ENCODE results near the gene HEBP1. TPM values are rescaled to one million over a fixed set of nuclear protein-coding genes. Genes with fewer than 3 reads are reported as not detected.
A peak's percentile ranks its signal among the peaks of the same experiment; 100 is the strongest.

Gene HEBP1
- total RNA-seq, 2 experiments from 2014 or later = 13.9 to 17.6 TPM

- H3K36me3 Mint-ChIP-seq = peaks cover 40% of the 10 kb centered on the region
- peak; percentile 36 for ATAC-seq (ENCODE audit: low read depth)
Measured at GRCh38 chr12:12975322-12976077, 24.6 kb downstream of the HEBP1 start.

DNA sequence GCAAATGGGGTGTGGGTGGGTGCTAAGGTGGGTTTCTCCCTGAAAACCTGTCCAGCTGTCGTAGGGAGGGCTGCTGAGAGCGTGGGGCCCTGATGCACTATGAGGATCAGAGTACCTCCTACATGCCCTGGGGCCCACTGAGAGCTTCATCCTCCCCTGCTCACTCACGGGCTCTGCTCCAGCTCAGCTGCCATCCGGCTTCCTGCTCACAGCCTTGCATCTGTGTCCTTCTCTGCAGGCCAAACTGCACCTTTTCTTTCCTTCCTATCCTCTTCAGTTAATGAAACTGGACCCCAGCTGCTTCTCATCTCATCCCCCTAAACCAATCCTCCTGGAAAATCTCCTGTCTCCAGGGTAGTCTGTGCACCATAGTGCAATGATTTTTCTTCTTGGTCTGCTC, 25.9 kb downstream of the HEBP1 start:
- no peaks in the 10 kb centered on the region for H3K27me3 Mint-ChIP-seq

More at GRCh38 chr12:12975322-12976077, 24.6 kb downstream of the HEBP1 start:
- no peak overlapping the region for H3K27ac Mint-ChIP-seq
- no peak for DNase-seq
- no peaks in the 10 kb centered on the region for H3K27me3 Mint-ChIP-seq
- peaks cover 5% of the 10 kb centered on the region for H3K4me1 Mint-ChIP-seq
- H3K9me3 Mint-ChIP-seq = peaks cover 8% of the 10 kb centered on the region
- no peak overlapping the region for H3K4me3 Mint-ChIP-seq
- POLR2A ChIA-PET = interaction anchor here (1.1 kb wide), 1 partner anchor 14 kb away, joined by 3 read pairs; no protein-coding TSS in a partner anchor

GRCh38 chr12:12973019-12973418, 27.0 kb downstream of the HEBP1 start:
- peaks cover 8% of the 10 kb centered on the region for H3K9me3 Mint-ChIP-seq
- POLR2A ChIA-PET = no interaction called here
- peaks cover 43% of the 10 kb centered on the region for H3K36me3 Mint-ChIP-seq
- no peak for ATAC-seq (ENCODE audit: low read depth)
- H3K27ac Mint-ChIP-seq = no peak overlapping the region
- H3K4me1 Mint-ChIP-seq = peaks cover 5% of the 10 kb centered on the region
- no peaks in the 10 kb centered on the region for H3K27me3 Mint-ChIP-seq
- no peak overlapping the region for H3K4me3 Mint-ChIP-seq
- DNase-seq = no peak

More for the DNA sequence above, 25.9 kb downstream of the HEBP1 start:
- no peak overlapping the region for H3K4me3 Mint-ChIP-seq
- peaks cover 8% of the 10 kb centered on the region for H3K9me3 Mint-ChIP-seq
- DNase-seq = no peak
- peaks cover 40% of the 10 kb centered on the region for H3K36me3 Mint-ChIP-seq
- ATAC-seq (ENCODE audit: low read depth) = no peak
- POLR2A ChIA-PET = no interaction called here
- peaks cover 5% of the 10 kb centered on the region for H3K4me1 Mint-ChIP-seq
- peak overlapping the region; percentile 20 for H3K27ac Mint-ChIP-seq

GRCh38 chr12:12965836-12966235, 34.2 kb downstream of the HEBP1 start:
- Mint-ChIP-seq H3K4me3 (no peak overlapping the region), H3K9me3 (peaks cover 9% of the 10 kb centered on the region), H3K27ac (no peak overlapping the region), H3K4me1 (peaks cover 13% of the 10 kb centered on the region), H3K27me3 (no peaks in the 10 kb centered on the region), H3K36me3 (peaks cover 15% of the 10 kb centered on the region)
- ATAC-seq (ENCODE audit: low read depth) (no peak), DNase-seq (no peak)
- POLR2A ChIA-PET = no interaction called here

GRCh38 chr12:12964255-12964654, 35.8 kb downstream of the HEBP1 start:
- Mint-ChIP-seq H3K9me3 (peaks cover 9% of the 10 kb centered on the region), H3K27ac (peak overlapping the region; percentile 80), H3K36me3 (peaks cover 13% of the 10 kb centered on the region), H3K4me3 (peak overlapping the region; percentile 17), H3K27me3 (no peaks in the 10 kb centered on the region), H3K4me1 (peaks cover 13% of the 10 kb centered on the region)
- DNase-seq = no peak
- ATAC-seq (ENCODE audit: low read depth) = peak; percentile 77
- POLR2A ChIA-PET = no interaction called here

GRCh38 chr12:12960639-12961209, 39.3 kb downstream of the HEBP1 start:
- H3K4me1 Mint-ChIP-seq = peaks cover 13% of the 10 kb centered on the region
- DNase-seq (no peak), ATAC-seq (ENCODE audit: low read depth) (no peak)
- H3K27ac Mint-ChIP-seq = no peak overlapping the region
- H3K36me3 Mint-ChIP-seq = peaks cover 10% of the 10 kb centered on the region
- no peak overlapping the region for H3K4me3 Mint-ChIP-seq
- H3K9me3 Mint-ChIP-seq = peaks cover 9% of the 10 kb centered on the region
- peaks cover 4% of the 10 kb centered on the region for H3K27me3 Mint-ChIP-seq
- POLR2A ChIA-PET = no interaction called here

DNA sequence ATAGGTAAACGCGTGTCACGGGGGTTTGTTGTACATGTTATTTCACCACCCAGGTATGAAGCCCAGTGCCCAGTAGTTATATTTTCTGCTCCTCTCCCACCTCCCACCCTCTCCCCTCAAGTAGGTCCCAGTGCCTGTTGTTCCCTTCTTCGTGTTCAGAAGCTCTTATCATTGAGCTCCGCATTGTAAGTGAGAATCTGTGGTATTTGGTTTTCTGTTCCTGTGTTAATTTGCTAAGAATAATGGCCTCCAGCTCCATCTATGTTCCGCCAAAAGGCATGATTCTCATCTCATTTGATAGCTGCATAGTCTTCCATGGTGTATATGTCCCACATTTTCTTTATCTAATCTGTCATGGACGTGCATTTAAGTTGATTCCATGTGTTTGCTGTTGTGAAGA, 41.2 kb downstream of the HEBP1 start:
- DNase-seq (no peak), ATAC-seq (ENCODE audit: low read depth) (no peak)
- Mint-ChIP-seq H3K9me3 (peaks cover 3% of the 10 kb centered on the region), H3K4me3 (no peak overlapping the region), H3K27me3 (peaks cover 4% of the 10 kb centered on the region), H3K4me1 (peaks cover 6% of the 10 kb centered on the region), H3K27ac (no peak overlapping the region), H3K36me3 (peaks cover 5% of the 10 kb centered on the region)
- POLR2A ChIA-PET = no interaction called here

DNA sequence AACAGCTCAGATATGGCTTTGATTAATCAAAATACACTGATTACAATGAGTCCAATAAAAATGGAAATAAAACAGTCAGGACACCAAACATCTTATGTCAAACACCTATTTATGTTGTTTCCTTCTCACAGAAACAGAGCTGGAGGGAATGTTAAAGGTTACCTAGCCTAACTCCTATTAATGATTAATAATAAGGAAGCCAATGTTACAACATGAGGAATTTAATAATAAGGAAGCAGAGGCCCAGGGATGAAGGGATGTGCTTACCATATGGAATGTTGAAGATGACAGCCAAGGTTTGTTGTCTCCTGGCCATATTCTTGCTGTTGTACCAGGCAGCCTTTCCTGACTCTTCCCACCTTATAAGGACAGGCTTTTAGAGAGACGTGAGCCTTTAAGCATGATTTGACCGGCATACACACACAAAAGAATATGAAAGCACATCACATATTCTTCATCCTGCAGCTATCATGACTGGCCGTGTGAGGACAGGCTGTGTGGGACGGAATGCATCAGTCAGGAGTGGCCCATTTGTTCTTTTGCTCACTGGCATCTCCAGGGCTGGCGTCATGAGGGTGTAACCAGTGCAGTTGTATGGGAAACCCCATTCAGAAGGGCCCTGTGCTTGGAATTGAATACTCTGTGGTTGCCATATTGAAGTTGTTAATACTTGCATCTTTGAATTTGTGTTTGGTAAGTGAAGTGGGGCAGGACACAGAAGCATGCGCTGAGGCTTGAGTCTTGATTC, 45.0 kb downstream of the HEBP1 start:
- DNase-seq (no peak), ATAC-seq (ENCODE audit: low read depth) (no peak)
- no peaks in the 10 kb centered on the region for H3K36me3 Mint-ChIP-seq
- POLR2A ChIA-PET = no interaction called here
- no peaks in the 10 kb centered on the region for H3K4me1 Mint-ChIP-seq
- H3K27ac Mint-ChIP-seq = no peak overlapping the region
- H3K4me3 Mint-ChIP-seq = no peak overlapping the region
- peaks cover 4% of the 10 kb centered on the region for H3K27me3 Mint-ChIP-seq
- H3K9me3 Mint-ChIP-seq = no peaks in the 10 kb centered on the region

- ATAC-seq (ENCODE audit: low read depth) = no peak
- no peaks in the 10 kb centered on the region for H3K9me3 Mint-ChIP-seq
- DNase-seq = no peak
- H3K4me3 Mint-ChIP-seq = no peak overlapping the region
- peaks cover 4% of the 10 kb centered on the region for H3K27me3 Mint-ChIP-seq
- no peaks in the 10 kb centered on the region for H3K4me1 Mint-ChIP-seq
- no peak overlapping the region for H3K27ac Mint-ChIP-seq
- POLR2A ChIA-PET = no interaction called here
- no peaks in the 10 kb centered on the region for H3K36me3 Mint-ChIP-seq
Measured at GRCh38 chr12:12954356-12954755, 45.7 kb downstream of the HEBP1 start.

- H3K4me3 Mint-ChIP-seq = no peak within 1 kb of the TSS
- H3K27ac Mint-ChIP-seq = no peak within 1 kb of the TSS
- H3K36me3 Mint-ChIP-seq = no peaks in the 10 kb centered on the region
- H3K4me1 Mint-ChIP-seq = no peaks in the 10 kb centered on the region
- POLR2A ChIA-PET = no interaction called here
- ATAC-seq (ENCODE audit: low read depth) (no peak), DNase-seq (no peak)
- H3K27me3 Mint-ChIP-seq = peaks cover 4% of the 10 kb centered on the region
- no peaks in the 10 kb centered on the region for H3K9me3 Mint-ChIP-seq
Measured at GRCh38 chr12:12952036-12952435, 48.0 kb downstream of the HEBP1 start, which contains the start of gene GPRC5D. TSS of gene GPRC5D (minus strand) at chr12:12952170. CDS start at chr12:12950384, 1,786 bp downstream.

- Mint-ChIP-seq H3K36me3 (no peaks in the 10 kb centered on the region), H3K27ac (no peak overlapping the region), H3K9me3 (no peaks in the 10 kb centered on the region), H3K27me3 (peaks cover 4% of the 10 kb centered on the region), H3K4me1 (no peaks in the 10 kb centered on the region), H3K4me3 (no peak overlapping the region)
- DNase-seq = no peak
- no peak for ATAC-seq (ENCODE audit: low read depth)
- POLR2A ChIA-PET = no interaction called here
Measured at GRCh38 chr12:12951504-12951903, 48.6 kb downstream of the HEBP1 start.

DNA sequence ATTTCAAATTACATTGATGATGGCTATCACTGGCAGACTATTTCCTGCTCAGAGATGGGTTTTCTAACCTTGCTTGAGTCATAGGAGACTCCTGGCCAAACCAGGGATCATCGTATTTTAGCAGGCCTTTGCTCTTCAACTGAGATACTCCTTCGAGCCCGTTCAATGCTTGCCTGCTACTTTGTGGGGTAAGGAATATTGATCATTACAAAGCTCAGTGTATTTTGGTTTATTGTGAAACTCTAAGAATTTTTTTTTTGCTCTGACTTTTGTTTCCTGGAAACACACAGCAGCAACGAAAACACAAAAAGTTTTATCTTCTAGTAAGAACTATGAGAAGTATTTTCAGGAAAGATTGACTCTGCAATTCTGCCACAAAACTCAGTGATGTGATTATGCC, 52.2 kb downstream of the HEBP1 start:
- no peaks in the 10 kb centered on the region for H3K4me1 Mint-ChIP-seq
- H3K27me3 Mint-ChIP-seq = peaks cover 11% of the 10 kb centered on the region
- DNase-seq (no peak), ATAC-seq (ENCODE audit: low read depth) (no peak)
- no peak overlapping the region for H3K4me3 Mint-ChIP-seq
- POLR2A ChIA-PET = no interaction called here
- no peaks in the 10 kb centered on the region for H3K9me3 Mint-ChIP-seq
- H3K36me3 Mint-ChIP-seq = no peaks in the 10 kb centered on the region
- no peak overlapping the region for H3K27ac Mint-ChIP-seq

DNA sequence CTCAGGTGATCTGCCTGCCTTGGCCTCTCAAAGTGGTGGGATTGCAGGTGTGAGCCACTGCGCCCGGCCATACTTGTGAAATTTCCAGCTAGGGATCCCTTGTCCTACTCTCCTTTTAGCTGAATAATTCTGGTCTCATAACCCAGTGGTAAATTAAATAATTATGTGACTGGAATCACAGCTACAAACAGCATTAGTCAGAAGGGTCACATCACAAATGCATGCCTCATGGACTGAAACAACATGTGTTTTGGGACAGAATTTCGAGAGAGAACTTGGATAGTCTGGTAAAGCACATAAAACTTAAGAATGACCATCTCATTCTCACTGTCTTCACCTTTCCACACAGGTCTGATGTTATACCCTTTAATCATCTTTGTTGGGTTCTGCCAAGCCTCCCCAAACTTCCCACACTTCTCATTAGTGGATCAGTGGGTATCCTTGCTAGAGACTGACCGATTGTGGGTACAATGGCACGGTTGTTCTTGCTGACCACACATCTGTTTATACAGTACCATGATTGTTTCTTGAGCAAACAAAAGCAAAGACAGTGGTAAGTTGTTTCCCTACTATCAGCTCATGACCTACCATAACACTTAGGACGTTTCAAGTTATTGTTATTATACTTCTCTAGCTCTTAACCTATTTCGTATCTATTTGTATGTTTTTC, 53.2 kb downstream of the HEBP1 start:
- Mint-ChIP-seq H3K9me3 (no peaks in the 10 kb centered on the region), H3K4me3 (no peak overlapping the region), H3K27ac (no peak overlapping the region), H3K36me3 (no peaks in the 10 kb centered on the region), H3K4me1 (no peaks in the 10 kb centered on the region), H3K27me3 (peaks cover 16% of the 10 kb centered on the region)
- POLR2A ChIA-PET = no interaction called here
- DNase-seq (no peak), ATAC-seq (ENCODE audit: low read depth) (no peak)
